HCT116 (cell line): ENCODE data around the gene ADARB1. TPM values are rescaled to one million over a fixed set of nuclear protein-coding genes. Genes with fewer than 3 reads are reported as not detected.

Experiments
- ATAC-seq: fragments of 200-7000 bp; cut with Tn5 transposase; 2 replicates; pipeline ENCODE4 v1.9.1; 2020; ENCODE audit warnings: mild to moderate bottlenecking, moderate library complexity
- BruUV-seq: library from RNA; stranded (reverse); fragments of 400-500 nt; replicated peaks from 2 replicates; lab custom pipeline; 2021; lab: Mats Ljungman, UMichigan
- CTCF ChIA-PET: fragments of 300-600 bp; sonication (Branson Sonifier 250); formaldehyde crosslinking; loops from one replicate; lab custom pipeline; 2021; ENCODE audit warnings: antibody characterized with exemption; lab: Charles Lee
- POLR2A ChIA-PET: fragments of 300-600, 350-600 bp; sonication (Branson Sonifier 250); formaldehyde crosslinking; loops from one replicate; lab custom pipeline; 2021; ENCODE audit warnings: antibody characterized with exemption; lab: Charles Lee
- RAD21 ChIA-PET, 2 experiments: fragments of 300-600 bp; sonication (Branson Sonifier 250); formaldehyde crosslinking; loops; one replicate each; lab custom pipeline; 2023; ENCODE audit warnings: low total read pairs in 2 of 2; ENCODE audit not compliant: uncharacterized antibody in 2 of 2, unreplicated experiment in 2 of 2, low non-redundant PET in 1 of 2; lab: Charles Lee
- DNase-seq: peaks from one replicate; pipeline ENCODE4 v3.0.0-alpha.2; 2010; ENCODE audit warnings: low read depth, low spot score
- H2AFZ ChIP-seq: fragments of 200-600 bp; shearing (Covaris generic), sonication (generic); 2 replicates; pipeline ENCODE4 v1.6.1; 2017; ENCODE audit warnings: low read depth, mixed run types, mixed read lengths, antibody characterized with exemption, low read length; ENCODE audit not compliant: poor library complexity, severe bottlenecking
- H3K27ac ChIP-seq: 2 replicates; pipeline ENCODE4 v1.5.1; 2012; ENCODE audit warnings: low read depth, low read length
- H3K27me3 ChIP-seq: fragments of 200-600 bp; sonication (generic); 2 replicates; pipeline ENCODE4 v1.6.1; 2016; ENCODE audit warnings: mixed run types, low read length, mixed read lengths; ENCODE audit not compliant: insufficient read depth
- H3K36me3 ChIP-seq, 2 experiments: fragments of 200-500 bp in 1 of 2; fragments of 200-600 bp in 1 of 2; sonication (Bioruptor generic) in 1 of 2; sonication (generic) in 1 of 2; 2 replicates each; pipeline versions ENCODE4 v1.5.1 to v1.6.1; 2014 to 2016; ENCODE audit warnings: low read length in 2 of 2, inconsistent platforms in 1 of 2, mixed read lengths in 1 of 2, mixed run types in 1 of 2; ENCODE audit not compliant: insufficient read depth in 2 of 2, control insufficient read depth in 1 of 2
- H3K4me1 ChIP-seq, 2 experiments: fragments of 200-600 bp in 1 of 2; sonication (generic) in 1 of 2; 2 replicates each; pipeline versions ENCODE4 v1.5.1 to v1.6.1; 2012 to 2017; ENCODE audit warnings: low read length in 2 of 2, inconsistent platforms in 1 of 2, mild to moderate bottlenecking in 1 of 2, mixed read lengths in 1 of 2, mixed run types in 1 of 2, moderate library complexity in 1 of 2; ENCODE audit not compliant: insufficient read depth in 2 of 2, control insufficient read depth in 1 of 2
- H3K4me2 ChIP-seq: fragments of 200-600 bp; sonication (generic); 2 replicates; pipeline ENCODE4 v1.6.1; 2017; ENCODE audit warnings: mixed run types, low read length, mixed read lengths
- H3K4me3 ChIP-seq, 2 experiments: fragments of 200-600 bp in 1 of 2; sonication (generic) in 1 of 2; replicated peaks in 1 of 2; 2 replicates each; pipeline ENCODE4 v1.5.1; 2011 to 2016; ENCODE audit warnings: low read length in 2 of 2, control low read depth in 1 of 2, low read depth in 1 of 2, mild to moderate bottlenecking in 1 of 2, mixed read lengths in 1 of 2, mixed run types in 1 of 2
- H3K79me2 ChIP-seq: fragments of 200-600 bp; sonication (generic); 2 replicates; pipeline ENCODE4 v1.6.1; 2017; ENCODE audit warnings: mild to moderate bottlenecking, mixed run types, low read length, moderate library complexity, mixed read lengths; ENCODE audit not compliant: insufficient read depth
- H3K9ac ChIP-seq: fragments of 200-600 bp; sonication (generic); 2 replicates; pipeline ENCODE4 v1.6.1; 2016; ENCODE audit warnings: low read length, mixed read lengths
- H3K9me2 ChIP-seq: fragments of 200-600 bp; sonication (generic), shearing (Covaris generic); 2 replicates; pipeline ENCODE4 v1.6.1; 2017; ENCODE audit warnings: mixed run types, mild to moderate bottlenecking, moderate library complexity; ENCODE audit not compliant: insufficient read depth
- H3K9me3 ChIP-seq, 2 experiments: fragments of 200-500 bp in 1 of 2; fragments of 200-600 bp in 1 of 2; sonication (Bioruptor generic) in 1 of 2; sonication (generic) in 1 of 2; 2 replicates each; pipeline ENCODE4 v1.6.1; 2014 to 2017; ENCODE audit warnings: low read length in 2 of 2, mixed read lengths in 2 of 2, inconsistent platforms in 1 of 2, low read depth in 1 of 2, mild to moderate bottlenecking in 1 of 2, mixed run types in 1 of 2, moderate library complexity in 1 of 2; ENCODE audit not compliant: control insufficient read depth in 1 of 2, insufficient read depth in 1 of 2
- H4K20me1 ChIP-seq: fragments of 200-600 bp; sonication (generic), shearing (Covaris generic); 2 replicates; pipeline ENCODE4 v1.6.1; 2017; ENCODE audit warnings: mixed run types, mild to moderate bottlenecking, moderate library complexity; ENCODE audit not compliant: insufficient read depth
- CEBPB ChIP-seq: IDR thresholded peaks from 2 replicates; pipeline ENCODE4 v1.6.1; 2012; ENCODE audit warnings: low read depth
- ELF1 ChIP-seq: IDR thresholded peaks from 2 replicates; pipeline ENCODE4 v1.6.1; 2012; ENCODE audit warnings: low read depth, borderline replicate concordance
- FOSL1 ChIP-seq: IDR thresholded peaks from 2 replicates; pipeline ENCODE4 v1.6.1; 2012; ENCODE audit warnings: low read depth
- TCF7L2 ChIP-seq: IDR thresholded peaks from 2 replicates; pipeline ENCODE4 v1.7.0; 2011; ENCODE audit warnings: borderline replicate concordance, inconsistent platforms; ENCODE audit not compliant: insufficient read depth, insufficient read length; ENCODE audit errors: extremely low read depth
- YY1 ChIP-seq: IDR thresholded peaks from 2 replicates; pipeline ENCODE4 v1.6.1; 2011; ENCODE audit warnings: low read length, low read depth, moderate library complexity, mild to moderate bottlenecking; ENCODE audit not compliant: insufficient replicate concordance; ENCODE audit errors: extremely low read depth
- ZFX ChIP-seq: fragments of 450-650 bp; IDR thresholded peaks from 2 replicates; pipeline ENCODE4 v1.6.1; 2017
- intact Hi-C: fragments of 100-400 bp; cut with micrococcal nuclease; formaldehyde crosslinking; loops from 2 replicates; pipeline ENCODE4 v1.10.0; 2022
- total RNA-seq: library from RNA; stranded (reverse); gene quantifications from one replicate; pipeline ENCODE4 v1.2.1, GENCODE V29; 2021; ENCODE audit not compliant: unreplicated experiment
- TF ChIP-seq, protein P1 (sequence below): IDR thresholded peaks from 2 replicates; pipeline ENCODE4 v1.6.1; 2012
- TF ChIP-seq, protein P2 (sequence below), 3 experiments: fragments of 200-600 bp in 1 of 3; sonication (generic) in 1 of 3; IDR thresholded peaks in 2 of 3; conservative IDR thresholded peaks in 1 of 3; 2 replicates each; pipeline ENCODE4 v1.5.1; 2012 to 2017; ENCODE audit warnings: low read depth in 2 of 3, low read length in 2 of 3, antibody characterized with exemption in 1 of 3, borderline replicate concordance in 1 of 3, control low read depth in 1 of 3, mild to moderate bottlenecking in 1 of 3, mixed read lengths in 1 of 3, mixed run types in 1 of 3, moderate library complexity in 1 of 3; ENCODE audit not compliant: insufficient read depth in 1 of 3

ADARB1 gene
- total RNA-seq, 1 experiment from 2014 or later: 13.5 TPM

DNA sequence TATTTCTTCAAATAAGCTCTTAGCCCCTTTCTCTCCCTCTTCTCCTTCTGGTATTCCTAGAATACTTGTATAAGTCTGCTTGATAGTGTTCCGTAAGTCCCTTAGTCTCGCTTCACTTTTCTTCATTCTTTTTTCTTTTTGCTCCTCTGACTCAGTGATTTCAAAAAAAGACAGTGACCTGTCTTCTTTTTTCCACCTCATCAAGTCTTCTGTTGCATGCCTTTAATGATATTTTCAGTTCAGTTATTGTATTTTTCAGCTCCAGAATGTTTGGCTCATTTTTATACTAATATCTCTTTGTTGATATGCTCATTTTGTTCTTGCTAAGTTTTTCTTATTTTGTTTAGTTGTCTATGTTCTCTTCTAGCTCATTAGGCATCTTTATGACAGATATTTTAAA is 115.6 kb downstream of the ADARB1 start:
- no peaks in the 10 kb centered on the region for H3K27me3 ChIP-seq
- H2AFZ ChIP-seq: no peak overlapping the region
- TF ChIP-seq YY1 (no peak), ELF1 (no peak), FOSL1 (no peak), TCF7L2 (no peak), CEBPB (no peak)
- TF ChIP-seq, protein P1, sequence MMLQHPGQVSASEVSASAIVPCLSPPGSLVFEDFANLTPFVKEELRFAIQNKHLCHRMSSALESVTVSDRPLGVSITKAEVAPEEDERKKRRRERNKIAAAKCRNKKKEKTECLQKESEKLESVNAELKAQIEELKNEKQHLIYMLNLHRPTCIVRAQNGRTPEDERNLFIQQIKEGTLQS: no peak
- no peaks in the 10 kb centered on the region for H3K9me2 ChIP-seq
- DNase-seq (no peak), ATAC-seq (no peak)
- peaks cover 20 to 30% of the 10 kb centered on the region in 2 experiments; a peak in 3 of 4 replicates for H3K9me3 ChIP-seq
- H3K4me2 ChIP-seq: no peak overlapping the region
- H3K79me2 ChIP-seq: no peaks in the 10 kb centered on the region
- intact Hi-C loops: no loop called here
- CTCF ChIA-PET: no interaction called here
- BruUV-seq: no TSS peak
- no peaks in the 10 kb centered on the region; a peak in 1 of 4 replicates for H3K4me1 ChIP-seq
- no peak overlapping the region for H3K4me3 ChIP-seq
- H3K27ac ChIP-seq: no peak overlapping the region
- RAD21 ChIA-PET: no interaction called here
- H3K36me3 ChIP-seq: peaks cover 4 to 21% of the 10 kb centered on the region in 2 experiments; a peak in 3 of 4 replicates
- H4K20me1 ChIP-seq: no peaks in the 10 kb centered on the region
- no peak overlapping the region for H3K9ac ChIP-seq
- POLR2A ChIA-PET: no interaction called here

DNA sequence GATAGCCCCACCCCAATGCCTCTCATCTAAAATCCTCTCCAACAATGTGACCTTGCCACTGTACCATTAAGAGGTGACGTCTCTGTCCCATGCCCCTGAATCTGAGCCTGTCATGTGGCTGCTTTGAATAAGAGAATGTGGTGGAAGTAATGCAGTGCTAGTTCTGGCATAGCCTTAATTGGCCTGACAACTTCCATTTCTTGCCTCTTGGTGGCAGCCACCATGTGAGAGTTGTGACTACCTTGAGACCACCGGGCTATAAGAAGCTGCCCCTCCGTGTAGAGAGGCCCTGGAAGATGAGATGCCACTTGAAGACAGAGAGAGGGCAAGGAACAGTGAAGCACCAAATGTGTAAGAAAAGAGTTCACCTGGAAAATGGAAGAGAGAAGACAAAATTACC is 118.0 kb downstream of the ADARB1 start:
- ATAC-seq (no peak), DNase-seq (no peak)
- ChIA-PET RAD21 (no interaction called here), POLR2A (no interaction called here), CTCF (no interaction called here)
- TF ChIP-seq, protein P1: no peak
- TF ChIP-seq, protein P2, sequence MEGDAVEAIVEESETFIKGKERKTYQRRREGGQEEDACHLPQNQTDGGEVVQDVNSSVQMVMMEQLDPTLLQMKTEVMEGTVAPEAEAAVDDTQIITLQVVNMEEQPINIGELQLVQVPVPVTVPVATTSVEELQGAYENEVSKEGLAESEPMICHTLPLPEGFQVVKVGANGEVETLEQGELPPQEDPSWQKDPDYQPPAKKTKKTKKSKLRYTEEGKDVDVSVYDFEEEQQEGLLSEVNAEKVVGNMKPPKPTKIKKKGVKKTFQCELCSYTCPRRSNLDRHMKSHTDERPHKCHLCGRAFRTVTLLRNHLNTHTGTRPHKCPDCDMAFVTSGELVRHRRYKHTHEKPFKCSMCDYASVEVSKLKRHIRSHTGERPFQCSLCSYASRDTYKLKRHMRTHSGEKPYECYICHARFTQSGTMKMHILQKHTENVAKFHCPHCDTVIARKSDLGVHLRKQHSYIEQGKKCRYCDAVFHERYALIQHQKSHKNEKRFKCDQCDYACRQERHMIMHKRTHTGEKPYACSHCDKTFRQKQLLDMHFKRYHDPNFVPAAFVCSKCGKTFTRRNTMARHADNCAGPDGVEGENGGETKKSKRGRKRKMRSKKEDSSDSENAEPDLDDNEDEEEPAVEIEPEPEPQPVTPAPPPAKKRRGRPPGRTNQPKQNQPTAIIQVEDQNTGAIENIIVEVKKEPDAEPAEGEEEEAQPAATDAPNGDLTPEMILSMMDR (IDR thresholded peaks at IDR 0.05 in 2 of 3, conservative IDR thresholded peaks at IDR 0.05 in 1 of 3; ENCODE audit: borderline replicate concordance in 1 of 3, insufficient read depth in 1 of 3, low read depth in 2 of 3, low read length in 2 of 3): peak in 2 of 3 experiments; percentile 19 to 20; a peak in 2 of 6 replicates
- no peak for TF ChIP-seq ZFX
- Histone ChIP-seq H3K9me3 (peaks cover 3 to 15% of the 10 kb centered on the region in 2 experiments; a peak in 3 of 4 replicates), H3K27ac (no peak overlapping the region), H2AFZ (no peak overlapping the region), H3K9ac (no peak overlapping the region), H3K4me1 (no peaks in the 10 kb centered on the region; a peak in 1 of 4 replicates), H3K36me3 (no peaks in the 10 kb centered on the region), H3K27me3 (no peaks in the 10 kb centered on the region), H4K20me1 (no peaks in the 10 kb centered on the region), H3K4me2 (no peak overlapping the region), H3K79me2 (no peaks in the 10 kb centered on the region), H3K4me3 (no peak overlapping the region), H3K9me2 (no peaks in the 10 kb centered on the region)
- BruUV-seq: no TSS peak
- intact Hi-C loops: no loop called here
